ENCODE measurements around the gene TTLL12.

TTLL12 gene

GRCh38 chr22:43213962-43214361 lies 27.0 kb upstream of the TTLL12 start:
- no peak for DNase-seq (ENCODE audit: low read depth)

GRCh38 chr22:43213051-43213450 lies 26.1 kb upstream of the TTLL12 start:
- no peak for DNase-seq (ENCODE audit: low read depth)

GRCh38 chr22:43212434-43212952 lies 25.6 kb upstream of the TTLL12 start:
- DNase-seq (ENCODE audit: low read depth): no peak

GRCh38 chr22:43211941-43212433 lies 25.1 kb upstream of the TTLL12 start:
- no peak for DNase-seq (ENCODE audit: low read depth)

GRCh38 chr22:43210631-43211515 lies 23.9 kb upstream of the TTLL12 start:
- no peak for DNase-seq (ENCODE audit: low read depth)

GRCh38 chr22:43209971-43210370 lies 23.0 kb upstream of the TTLL12 start:
- DNase-seq (ENCODE audit: low read depth): no peak

- DNase-seq (ENCODE audit: low read depth): no peak
Measured at GRCh38 chr22:43209523-43209890, 22.6 kb upstream of the TTLL12 start.

GRCh38 chr22:43208703-43209522 lies 22.0 kb upstream of the TTLL12 start:
- DNase-seq (ENCODE audit: low read depth): no peak

- no peak for DNase-seq (ENCODE audit: low read depth)
Measured at GRCh38 chr22:43207849-43208702, 21.1 kb upstream of the TTLL12 start.

GRCh38 chr22:43207386-43207785 lies 20.5 kb upstream of the TTLL12 start:
- DNase-seq (ENCODE audit: low read depth): no peak

- no peak for DNase-seq (ENCODE audit: low read depth)
Measured at GRCh38 chr22:43206509-43207161, 19.7 kb upstream of the TTLL12 start.

GRCh38 chr22:43205748-43206508 lies 19.0 kb upstream of the TTLL12 start:
- DNase-seq (ENCODE audit: low read depth): no peak

GRCh38 chr22:43205261-43205691 lies 18.3 kb upstream of the TTLL12 start:
- no peak for DNase-seq (ENCODE audit: low read depth)

GRCh38 chr22:43203471-43203981 lies 16.6 kb upstream of the TTLL12 start:
- DNase-seq (ENCODE audit: low read depth): no peak

GRCh38 chr22:43202756-43203410 lies 15.9 kb upstream of the TTLL12 start:
- no peak for DNase-seq (ENCODE audit: low read depth)

- DNase-seq (ENCODE audit: low read depth): no peak
Measured at GRCh38 chr22:43202326-43202725, 15.4 kb upstream of the TTLL12 start.

GRCh38 chr22:43201486-43202219 lies 14.7 kb upstream of the TTLL12 start:
- DNase-seq (ENCODE audit: low read depth): no peak

- DNase-seq (ENCODE audit: low read depth): no peak
Measured at GRCh38 chr22:43200555-43200954, 13.6 kb upstream of the TTLL12 start.

GRCh38 chr22:43200031-43200430 lies 13.1 kb upstream of the TTLL12 start:
- DNase-seq (ENCODE audit: low read depth): no peak

Data from stimulated activated CD8-positive, alpha-beta memory T cell treated with anti-CD3 and anti-CD28 coated beads, Interleukin-7, amount 100 ng/mL, for 24 hours (primary cell).